HepG2 (cell line): ENCODE measurements around the gene ECHS1. TPM values are rescaled to one million over a fixed set of nuclear protein-coding genes. Genes with fewer than 3 reads are reported as not detected.

ENCODE experiments used
- BCL6 ChIP-seq: IDR thresholded peaks from 2 replicates; pipeline ENCODE4 v1.6.1; 2016; ENCODE audit warnings: missing genetic modification reagents, missing compliant biosample characterization
- CREM ChIP-seq, 2 experiments: sonication (generic) in 1 of 2; formaldehyde crosslinking in 1 of 2; IDR thresholded peaks; 2 replicates each; pipeline versions ENCODE4 v1.4.0 to v1.6.1; 2016 to 2020; ENCODE audit warnings: antibody characterized with exemption in 1 of 2, mild to moderate bottlenecking in 1 of 2, missing genetic modification reagents in 1 of 2
- MTF1 ChIP-seq: sonication (generic); formaldehyde crosslinking; IDR thresholded peaks from 2 replicates; pipeline ENCODE4 v1.5.0; 2020; ENCODE audit warnings: missing genetic modification reagents
- NKX3-1 ChIP-seq: sonication (generic); formaldehyde crosslinking; IDR thresholded peaks from 2 replicates; pipeline ENCODE4 v1.5.0; 2020; ENCODE audit warnings: missing genetic modification reagents
- PAWR ChIP-seq: sonication (generic); formaldehyde crosslinking; IDR thresholded peaks from 2 replicates; pipeline ENCODE4 v1.4.0; 2020; ENCODE audit warnings: missing genetic modification reagents, mild to moderate bottlenecking, borderline replicate concordance
- POLR2A ChIP-seq, 2 experiments: IDR thresholded peaks; 2 replicates each; pipeline ENCODE4 v1.6.1; 2011; ENCODE audit warnings: low read depth in 2 of 2, low read length in 2 of 2, mild to moderate bottlenecking in 1 of 2, moderate library complexity in 1 of 2; ENCODE audit not compliant: insufficient read depth in 1 of 2
- SNRNP70 ChIP-seq: fragments of 200-400 bp; formaldehyde crosslinking; IDR thresholded peaks from 2 replicates; pipeline ENCODE4 v1.6.1; 2017; ENCODE audit warnings: mild to moderate bottlenecking, low read depth, low read length, moderate library complexity
- SP4 ChIP-seq: sonication (generic); formaldehyde crosslinking; IDR thresholded peaks from 2 replicates; pipeline ENCODE4 v1.8.1; 2023; ENCODE audit warnings: mild to moderate bottlenecking, missing genetic modification reagents
- SP5 ChIP-seq: IDR thresholded peaks from 2 replicates; pipeline ENCODE4 v1.6.1; 2016; ENCODE audit warnings: low read depth, borderline replicate concordance
- ZBTB7B ChIP-seq: sonication (generic); formaldehyde crosslinking; IDR thresholded peaks from 2 replicates; pipeline ENCODE4 v1.4.0; 2020; ENCODE audit warnings: missing genetic modification reagents
- ZEB1 ChIP-seq: IDR thresholded peaks from 2 replicates; pipeline ENCODE4 v1.6.1; 2012; ENCODE audit warnings: mild to moderate bottlenecking, low read depth, inconsistent platforms; ENCODE audit not compliant: insufficient replicate concordance
- ZNF446 ChIP-seq: sonication (generic); formaldehyde crosslinking; IDR thresholded peaks from 2 replicates; pipeline ENCODE4 v1.5.0; 2020; ENCODE audit warnings: mild to moderate bottlenecking, missing genetic modification reagents
- ZSCAN9 ChIP-seq: IDR thresholded peaks from 2 replicates; pipeline ENCODE4 v1.6.1; 2016; ENCODE audit warnings: borderline replicate concordance
- polyA plus RNA-seq, 8 experiments: library from polyadenylated mRNA; depleted of rRNA in 3 of 8; stranded (reverse) in 7 of 8; unstranded in 1 of 8; fragments of >200 nt; fragmentation: Illumina TruSeq in 4 of 8; extraction: Trizol in 4 of 8; gene quantifications; 2 replicates each; pipeline versions ENCODE4 v1.2.1 to v1.2.3, GENCODE V29; 2011 to 2016; ENCODE audit warnings: low read depth in 4 of 8, missing spikeins in 1 of 8, mixed read lengths in 1 of 8; ENCODE audit not compliant: insufficient read depth in 1 of 8
- total RNA-seq, 5 experiments: library from RNA; depleted of rRNA; stranded (reverse); fragments of >200 nt; fragmentation: Illumina TruSeq; extraction: Trizol; gene quantifications; 2 replicates each; pipeline ENCODE4 v1.2.3, GENCODE V29; 2016; ENCODE audit warnings: low read depth in 1 of 5
- TF ChIP-seq, protein P1 (sequence below): sonication (generic); formaldehyde crosslinking; IDR thresholded peaks from 2 replicates; pipeline ENCODE4 v1.4.0; 2020; ENCODE audit warnings: mild to moderate bottlenecking, missing genetic modification reagents, borderline replicate concordance
- TF ChIP-seq, protein P2 (sequence below): sonication (generic); formaldehyde crosslinking; IDR thresholded peaks from 2 replicates; pipeline ENCODE4 v1.4.0; 2020; ENCODE audit warnings: missing genetic modification reagents; ENCODE audit errors: not compliant biosample characterization
- TF ChIP-seq, protein P3 (sequence below): sonication (generic); formaldehyde crosslinking; IDR thresholded peaks from 2 replicates; pipeline ENCODE4 v1.8.0; 2022; ENCODE audit warnings: low read depth, missing genetic modification reagents
- TF ChIP-seq, protein P4 (sequence below): sonication (generic); formaldehyde crosslinking; IDR thresholded peaks from 2 replicates; pipeline ENCODE4 v1.4.0; 2020; ENCODE audit warnings: missing genetic modification reagents
- TF ChIP-seq, protein P5 (sequence below): sonication (generic); formaldehyde crosslinking; IDR thresholded peaks from 2 replicates; pipeline ENCODE4 v1.5.0; 2020; ENCODE audit warnings: missing genetic modification reagents, mild to moderate bottlenecking, borderline replicate concordance

ECHS1 gene
- total and polyA plus RNA-seq, 2 of the 13 experiments (the other 11 are each of a cell fraction or from before 2014, with no cell fraction given): 32.7 to 195 TPM

DNA sequence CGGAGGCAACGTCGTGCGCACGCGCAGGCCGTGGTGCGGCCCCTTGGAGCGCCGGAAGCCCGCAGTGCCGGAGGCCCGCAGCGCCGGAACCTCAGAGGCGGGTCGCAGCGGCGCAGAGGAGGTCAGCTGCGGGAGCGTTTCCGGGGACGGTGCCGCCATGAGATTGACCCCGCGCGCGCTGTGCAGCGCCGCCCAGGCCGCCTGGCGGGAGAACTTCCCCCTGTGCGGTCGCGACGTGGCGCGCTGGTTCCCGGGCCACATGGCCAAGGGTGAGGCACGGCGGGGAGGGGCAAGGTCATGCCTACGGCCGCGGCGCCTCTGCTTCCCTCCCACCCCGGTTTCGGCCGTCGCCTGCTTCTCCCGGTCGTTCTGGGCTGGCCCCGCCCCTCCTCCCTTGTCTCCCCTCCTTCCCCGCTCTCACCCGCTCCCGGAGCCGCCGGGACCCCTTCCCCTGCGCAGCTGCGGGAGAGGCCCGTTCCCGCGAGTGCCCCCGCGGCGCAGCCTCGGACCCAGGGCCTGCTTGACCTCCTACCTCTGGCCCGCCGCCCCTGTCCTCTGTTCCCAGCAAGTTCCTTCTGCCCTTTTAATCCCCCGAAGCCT lies 21.0 kb upstream of the ECHS1 start, which contains the start of gene MTG1 (continued):
- TF ChIP-seq, protein P1, sequence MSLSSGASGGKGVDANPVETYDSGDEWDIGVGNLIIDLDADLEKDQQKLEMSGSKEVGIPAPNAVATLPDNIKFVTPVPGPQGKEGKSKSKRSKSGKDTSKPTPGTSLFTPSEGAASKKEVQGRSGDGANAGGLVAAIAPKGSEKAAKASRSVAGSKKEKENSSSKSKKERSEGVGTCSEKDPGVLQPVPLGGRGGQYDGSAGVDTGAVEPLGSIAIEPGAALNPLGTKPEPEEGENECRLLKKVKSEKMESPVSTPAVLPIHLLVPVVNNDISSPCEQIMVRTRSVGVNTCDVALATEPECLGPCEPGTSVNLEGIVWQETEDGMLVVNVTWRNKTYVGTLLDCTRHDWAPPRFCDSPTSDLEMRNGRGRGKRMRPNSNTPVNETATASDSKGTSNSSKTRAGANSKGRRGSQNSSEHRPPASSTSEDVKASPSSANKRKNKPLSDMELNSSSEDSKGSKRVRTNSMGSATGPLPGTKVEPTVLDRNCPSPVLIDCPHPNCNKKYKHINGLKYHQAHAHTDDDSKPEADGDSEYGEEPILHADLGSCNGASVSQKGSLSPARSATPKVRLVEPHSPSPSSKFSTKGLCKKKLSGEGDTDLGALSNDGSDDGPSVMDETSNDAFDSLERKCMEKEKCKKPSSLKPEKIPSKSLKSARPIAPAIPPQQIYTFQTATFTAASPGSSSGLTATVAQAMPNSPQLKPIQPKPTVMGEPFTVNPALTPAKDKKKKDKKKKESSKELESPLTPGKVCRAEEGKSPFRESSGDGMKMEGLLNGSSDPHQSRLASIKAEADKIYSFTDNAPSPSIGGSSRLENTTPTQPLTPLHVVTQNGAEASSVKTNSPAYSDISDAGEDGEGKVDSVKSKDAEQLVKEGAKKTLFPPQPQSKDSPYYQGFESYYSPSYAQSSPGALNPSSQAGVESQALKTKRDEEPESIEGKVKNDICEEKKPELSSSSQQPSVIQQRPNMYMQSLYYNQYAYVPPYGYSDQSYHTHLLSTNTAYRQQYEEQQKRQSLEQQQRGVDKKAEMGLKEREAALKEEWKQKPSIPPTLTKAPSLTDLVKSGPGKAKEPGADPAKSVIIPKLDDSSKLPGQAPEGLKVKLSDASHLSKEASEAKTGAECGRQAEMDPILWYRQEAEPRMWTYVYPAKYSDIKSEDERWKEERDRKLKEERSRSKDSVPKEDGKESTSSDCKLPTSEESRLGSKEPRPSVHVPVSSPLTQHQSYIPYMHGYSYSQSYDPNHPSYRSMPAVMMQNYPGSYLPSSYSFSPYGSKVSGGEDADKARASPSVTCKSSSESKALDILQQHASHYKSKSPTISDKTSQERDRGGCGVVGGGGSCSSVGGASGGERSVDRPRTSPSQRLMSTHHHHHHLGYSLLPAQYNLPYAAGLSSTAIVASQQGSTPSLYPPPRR (CRISPR knock-in tag): peak; percentile 74
- TF ChIP-seq ZEB1: no peak
- no peak for TF ChIP-seq MTF1
- no peak for TF ChIP-seq SNRNP70
- TF ChIP-seq, protein P2, sequence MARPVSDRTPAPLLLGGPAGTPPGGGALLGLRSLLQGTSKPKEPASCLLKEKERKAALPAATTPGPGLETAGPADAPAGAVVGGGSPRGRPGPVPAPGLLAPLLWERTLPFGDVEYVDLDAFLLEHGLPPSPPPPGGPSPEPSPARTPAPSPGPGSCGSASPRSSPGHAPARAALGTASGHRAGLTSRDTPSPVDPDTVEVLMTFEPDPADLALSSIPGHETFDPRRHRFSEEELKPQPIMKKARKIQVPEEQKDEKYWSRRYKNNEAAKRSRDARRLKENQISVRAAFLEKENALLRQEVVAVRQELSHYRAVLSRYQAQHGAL (CRISPR knock-in tag): peak; percentile 54
- TF ChIP-seq, protein P3, sequence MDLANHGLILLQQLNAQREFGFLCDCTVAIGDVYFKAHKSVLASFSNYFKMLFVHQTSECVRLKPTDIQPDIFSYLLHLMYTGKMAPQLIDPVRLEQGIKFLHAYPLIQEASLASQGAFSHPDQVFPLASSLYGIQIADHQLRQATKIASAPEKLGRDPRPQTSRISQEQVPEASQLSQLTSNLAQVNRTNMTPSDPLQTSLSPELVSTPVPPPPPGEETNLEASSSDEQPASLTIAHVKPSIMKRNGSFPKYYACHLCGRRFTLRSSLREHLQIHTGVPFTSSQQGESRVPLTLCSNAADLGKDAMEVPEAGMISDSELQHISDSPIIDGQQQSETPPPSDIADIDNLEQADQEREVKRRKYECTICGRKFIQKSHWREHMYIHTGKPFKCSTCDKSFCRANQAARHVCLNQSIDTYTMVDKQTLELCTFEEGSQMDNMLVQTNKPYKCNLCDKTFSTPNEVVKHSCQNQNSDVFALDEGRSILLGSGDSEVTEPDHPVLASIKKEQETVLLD (CRISPR knock-in tag): peak; percentile 96
- peak; percentile 56; the same call in 1 of the 2 replicates for TF ChIP-seq SP5 (CRISPR knock-in tag)
- TF ChIP-seq, protein P4, sequence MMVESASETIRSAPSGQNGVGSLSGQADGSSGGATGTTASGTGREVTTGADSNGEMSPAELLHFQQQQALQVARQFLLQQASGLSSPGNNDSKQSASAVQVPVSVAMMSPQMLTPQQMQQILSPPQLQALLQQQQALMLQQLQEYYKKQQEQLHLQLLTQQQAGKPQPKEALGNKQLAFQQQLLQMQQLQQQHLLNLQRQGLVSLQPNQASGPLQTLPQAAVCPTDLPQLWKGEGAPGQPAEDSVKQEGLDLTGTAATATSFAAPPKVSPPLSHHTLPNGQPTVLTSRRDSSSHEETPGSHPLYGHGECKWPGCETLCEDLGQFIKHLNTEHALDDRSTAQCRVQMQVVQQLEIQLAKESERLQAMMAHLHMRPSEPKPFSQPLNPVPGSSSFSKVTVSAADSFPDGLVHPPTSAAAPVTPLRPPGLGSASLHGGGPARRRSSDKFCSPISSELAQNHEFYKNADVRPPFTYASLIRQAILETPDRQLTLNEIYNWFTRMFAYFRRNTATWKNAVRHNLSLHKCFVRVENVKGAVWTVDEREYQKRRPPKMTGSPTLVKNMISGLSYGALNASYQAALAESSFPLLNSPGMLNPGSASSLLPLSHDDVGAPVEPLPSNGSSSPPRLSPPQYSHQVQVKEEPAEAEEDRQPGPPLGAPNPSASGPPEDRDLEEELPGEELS (CRISPR knock-in tag): 0 out of 2 replicates have a peak, but pooled peaks have one; percentile 50
- TF ChIP-seq NKX3-1 (CRISPR knock-in tag): peak; percentile 72; the same call in 1 of the 2 replicates
- TF ChIP-seq BCL6 (CRISPR knock-in tag): peak; percentile 46; the same call in 1 of the 2 replicates
- peak; percentile 91 to 94 for TF ChIP-seq POLR2A (IDR thresholded peaks at IDR 0.05; ENCODE audit: insufficient read depth in 1 of 2, low read depth in 2 of 2, low read length in 2 of 2)
- TF ChIP-seq, protein P5, sequence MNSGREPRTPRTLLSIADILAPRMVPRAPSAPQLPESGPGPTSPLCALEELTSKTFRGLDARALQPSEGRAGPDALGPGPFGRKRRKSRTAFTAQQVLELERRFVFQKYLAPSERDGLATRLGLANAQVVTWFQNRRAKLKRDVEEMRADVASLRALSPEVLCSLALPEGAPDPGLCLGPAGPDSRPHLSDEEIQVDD: peak; percentile 78; the same call in 1 of the 2 replicates
- TF ChIP-seq ZNF446 (CRISPR knock-in tag): peak; percentile 90
- TF ChIP-seq ZSCAN9 (CRISPR knock-in tag): peak; percentile 81; the same call in 1 of the 2 replicates
- peak; percentile 86; the same call in 1 of the 2 replicates for TF ChIP-seq ZBTB7B (CRISPR knock-in tag)
- TF ChIP-seq PAWR (CRISPR knock-in tag): no peak
- peak; percentile 88 for TF ChIP-seq SP4 (CRISPR knock-in tag)
- TF ChIP-seq CREM (IDR thresholded peaks at IDR 0.05): no peak
- TF ChIP-seq CREM (CRISPR knock-in tag; IDR thresholded peaks at IDR 0.05): no peak
